Measurements from ENCODE around the gene THEM5. TPM values are rescaled to one million over a fixed set of nuclear protein-coding genes. Genes with fewer than 3 reads are reported as not detected.

THEM5 gene
- total RNA-seq, 2 donors from 2014 or later, result not detected

DNA sequence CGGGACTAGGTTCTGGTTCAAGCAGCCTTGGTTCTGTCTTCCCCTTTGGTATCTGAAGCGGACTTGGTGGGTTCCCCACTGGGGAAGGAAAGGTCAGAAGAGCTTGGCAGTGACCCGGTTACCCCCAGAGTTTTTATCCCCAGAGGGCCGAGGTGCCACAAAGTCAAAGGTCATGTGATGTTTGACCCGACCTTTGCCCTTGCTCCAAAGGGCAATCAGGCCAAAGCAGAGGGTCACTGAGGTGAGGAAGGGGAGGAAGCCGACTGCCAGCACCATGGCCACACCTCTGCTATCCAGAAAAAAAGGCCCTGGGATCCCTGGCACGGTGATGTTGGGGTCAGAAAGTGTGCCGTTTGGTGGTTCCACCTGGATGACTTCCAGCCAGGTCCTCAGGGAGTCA is 52.7 kb downstream of the THEM5 start:
- no peak overlapping the region for H3K4me3 Mint-ChIP-seq
- Histone ChIP-seq H3K4me1 (ENCODE audit: control insufficient read depth, insufficient read depth, low read length) (no peaks in the 10 kb centered on the region), H3K27me3 (ENCODE audit: control insufficient read depth, insufficient read depth, low read length, poor library complexity, severe bottlenecking) (no peaks in the 10 kb centered on the region), H3K4me3 (ENCODE audit: low read length) (no peak overlapping the region), H3K36me3 (ENCODE audit: control insufficient read depth, insufficient read depth, low read length) (no peaks in the 10 kb centered on the region), H3K9ac (ENCODE audit: extremely low read depth, low read length, poor library complexity, severe bottlenecking) (no peak overlapping the region), H3K27ac (ENCODE audit: low read depth, low read length) (no peak overlapping the region), H3K9me3 (ENCODE audit: control insufficient read depth, low read length) (no peaks in the 10 kb centered on the region)
- no peak for DNase-seq
- no peaks in the 10 kb centered on the region for H3K36me3 Mint-ChIP-seq (ENCODE audit: low read depth)
- no peaks in the 10 kb centered on the region for H3K4me1 Mint-ChIP-seq
- no peak overlapping the region for H3K27ac Mint-ChIP-seq
- peaks cover 12% of the 10 kb centered on the region for H3K27me3 Mint-ChIP-seq (ENCODE audit: insufficient read depth)
- TF ChIP-seq, protein P1, sequence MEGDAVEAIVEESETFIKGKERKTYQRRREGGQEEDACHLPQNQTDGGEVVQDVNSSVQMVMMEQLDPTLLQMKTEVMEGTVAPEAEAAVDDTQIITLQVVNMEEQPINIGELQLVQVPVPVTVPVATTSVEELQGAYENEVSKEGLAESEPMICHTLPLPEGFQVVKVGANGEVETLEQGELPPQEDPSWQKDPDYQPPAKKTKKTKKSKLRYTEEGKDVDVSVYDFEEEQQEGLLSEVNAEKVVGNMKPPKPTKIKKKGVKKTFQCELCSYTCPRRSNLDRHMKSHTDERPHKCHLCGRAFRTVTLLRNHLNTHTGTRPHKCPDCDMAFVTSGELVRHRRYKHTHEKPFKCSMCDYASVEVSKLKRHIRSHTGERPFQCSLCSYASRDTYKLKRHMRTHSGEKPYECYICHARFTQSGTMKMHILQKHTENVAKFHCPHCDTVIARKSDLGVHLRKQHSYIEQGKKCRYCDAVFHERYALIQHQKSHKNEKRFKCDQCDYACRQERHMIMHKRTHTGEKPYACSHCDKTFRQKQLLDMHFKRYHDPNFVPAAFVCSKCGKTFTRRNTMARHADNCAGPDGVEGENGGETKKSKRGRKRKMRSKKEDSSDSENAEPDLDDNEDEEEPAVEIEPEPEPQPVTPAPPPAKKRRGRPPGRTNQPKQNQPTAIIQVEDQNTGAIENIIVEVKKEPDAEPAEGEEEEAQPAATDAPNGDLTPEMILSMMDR (conservative IDR thresholded peaks at IDR 0.05), result no peak
- 91 to 92% methylated on average over 4 to 8 of the region's 8 CpGs for WGBS, 2 experiments (ENCODE audit: insufficient coverage in 1 of 2, insufficient read length in 1 of 2)
- H3K9me3 Mint-ChIP-seq, result no peaks in the 10 kb centered on the region

DNA sequence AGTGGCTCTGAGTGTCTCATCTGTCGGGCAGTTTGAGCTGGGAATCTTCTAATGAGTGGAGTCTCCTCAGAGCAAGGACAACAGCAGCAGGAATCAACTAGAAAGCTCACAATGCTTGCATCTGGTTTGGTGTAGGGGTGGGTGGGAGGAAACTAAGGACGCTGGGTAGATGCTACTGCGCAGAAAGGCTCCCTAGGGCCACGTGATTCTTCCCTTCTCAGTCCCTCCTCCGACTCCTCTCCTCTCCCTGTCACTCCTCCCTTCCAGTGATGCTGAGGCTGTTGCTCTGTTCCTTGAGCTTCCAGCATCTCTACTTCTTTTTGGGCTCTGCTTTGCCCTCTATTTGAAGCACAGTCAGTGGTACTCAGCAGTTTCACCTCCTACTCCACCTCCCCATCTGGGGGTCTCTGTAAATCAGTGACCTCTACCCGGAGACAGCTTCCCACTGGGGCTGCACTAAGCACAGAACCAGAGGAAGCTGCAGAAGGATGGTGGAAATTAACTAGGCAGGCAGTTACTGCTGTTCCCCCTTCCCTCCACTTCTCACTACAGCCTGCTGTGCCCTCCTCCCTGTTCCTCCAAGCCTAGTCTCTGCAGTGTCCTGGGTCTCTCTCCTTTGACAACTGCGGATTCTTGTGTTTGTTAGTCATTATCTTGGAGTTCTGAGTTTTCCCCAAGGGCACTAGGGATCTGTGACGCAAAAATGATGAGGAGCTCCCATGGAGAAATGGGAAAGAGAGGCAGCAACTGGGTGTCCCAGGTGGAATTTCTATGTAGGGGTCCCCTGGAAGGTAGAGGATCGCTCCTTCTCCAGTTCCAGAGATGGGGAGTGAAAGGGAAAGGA is 54.1 kb downstream of the THEM5 start:
- WGBS, 2 experiments (ENCODE audit: insufficient coverage in 1 of 2, insufficient read length in 1 of 2), result 52 to 70% methylated on average over 7 to 9 of the region's 9 CpGs
- Mint-ChIP-seq H3K27ac (no peak overlapping the region), H3K36me3 (ENCODE audit: low read depth) (no peaks in the 10 kb centered on the region), H3K4me3 (no peak overlapping the region), H3K4me1 (no peaks in the 10 kb centered on the region), H3K9me3 (no peaks in the 10 kb centered on the region), H3K27me3 (ENCODE audit: insufficient read depth) (peaks cover 12% of the 10 kb centered on the region)
- Histone ChIP-seq H3K36me3 (ENCODE audit: control insufficient read depth, insufficient read depth, low read length) (no peaks in the 10 kb centered on the region), H3K4me1 (ENCODE audit: control insufficient read depth, insufficient read depth, low read length) (no peaks in the 10 kb centered on the region), H3K9me3 (ENCODE audit: control insufficient read depth, low read length) (no peaks in the 10 kb centered on the region), H3K27ac (ENCODE audit: low read depth, low read length) (no peak overlapping the region), H3K9ac (ENCODE audit: extremely low read depth, low read length, poor library complexity, severe bottlenecking) (no peak overlapping the region), H3K27me3 (ENCODE audit: control insufficient read depth, insufficient read depth, low read length, poor library complexity, severe bottlenecking) (no peaks in the 10 kb centered on the region), H3K4me3 (ENCODE audit: low read length) (no peak overlapping the region)
- no peak for DNase-seq
- TF ChIP-seq, protein P1 (conservative IDR thresholded peaks at IDR 0.05), result no peak

DNA sequence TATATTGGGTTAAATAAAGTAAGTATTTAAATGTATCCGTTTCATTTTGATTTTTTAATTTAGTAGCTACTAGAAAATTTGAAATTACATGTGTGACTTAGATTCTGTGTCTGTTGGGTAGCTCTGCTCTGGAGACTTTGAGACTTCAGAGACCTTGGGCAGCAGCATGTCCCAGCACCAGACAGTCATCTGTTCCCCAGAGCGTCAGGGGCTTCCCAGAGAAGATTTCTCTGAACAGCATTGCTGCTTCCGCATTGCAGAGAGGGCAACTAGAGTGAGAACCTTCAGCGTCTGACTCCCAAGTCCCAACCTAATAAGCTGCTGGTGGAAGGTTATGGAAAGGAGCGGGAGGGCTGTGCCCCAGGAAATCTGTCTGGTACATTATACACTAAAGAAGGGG is 54.9 kb downstream of the THEM5 start:
- TF ChIP-seq, protein P1 (conservative IDR thresholded peaks at IDR 0.05), result no peak
- WGBS, 2 experiments (ENCODE audit: insufficient coverage in 1 of 2, insufficient read length in 1 of 2), result 83 to 92% methylated on average over 1 to 5 of the region's 5 CpGs
- H3K4me1 ChIP-seq (ENCODE audit: control insufficient read depth, insufficient read depth, low read length), result no peaks in the 10 kb centered on the region
- H3K27ac Mint-ChIP-seq, result no peak overlapping the region
- H3K9ac ChIP-seq (ENCODE audit: extremely low read depth, low read length, poor library complexity, severe bottlenecking), result no peak overlapping the region
- no peaks in the 10 kb centered on the region for H3K27me3 ChIP-seq (ENCODE audit: control insufficient read depth, insufficient read depth, low read length, poor library complexity, severe bottlenecking)
- H3K36me3 Mint-ChIP-seq (ENCODE audit: low read depth), result no peaks in the 10 kb centered on the region
- H3K4me1 Mint-ChIP-seq, result no peaks in the 10 kb centered on the region
- no peaks in the 10 kb centered on the region for H3K9me3 Mint-ChIP-seq
- H3K27ac ChIP-seq (ENCODE audit: low read depth, low read length), result no peak overlapping the region
- DNase-seq, result no peak
- H3K4me3 ChIP-seq (ENCODE audit: low read length), result no peak overlapping the region
- H3K9me3 ChIP-seq (ENCODE audit: control insufficient read depth, low read length), result no peaks in the 10 kb centered on the region
- peaks cover 6% of the 10 kb centered on the region for H3K27me3 Mint-ChIP-seq (ENCODE audit: insufficient read depth)
- H3K4me3 Mint-ChIP-seq, result no peak overlapping the region
- H3K36me3 ChIP-seq (ENCODE audit: control insufficient read depth, insufficient read depth, low read length), result no peaks in the 10 kb centered on the region

Other genes with a start within 250 kb of the THEM5 start
- gene SNX27, start 241.7 kb downstream of the THEM5 start, total RNA-seq, result 10 to 100 TPM; 41.2 to 47.3 TPM
- gene CELF3, start 136.9 kb downstream of the THEM5 start, total RNA-seq, result under 1 TPM; 0.24 to 0.40 TPM
- not detected for gene RIIAD1, start 132.2 kb downstream of the THEM5 start, total RNA-seq
- 10 to 100 TPM; 86.3 to 98.0 TPM for gene MRPL9, start 90.2 kb downstream of the THEM5 start, total RNA-seq
- gene TDRKH, start 63.2 kb downstream of the THEM5 start, total RNA-seq, result 10 to 100 TPM; 14.9 to 15.0 TPM
- gene LINGO4, start 48.3 kb downstream of the THEM5 start, total RNA-seq, result not detected
- gene RORC, start 21.9 kb downstream of the THEM5 start, total RNA-seq, result not detected
- under 1 TPM; 0.44 to 0.82 TPM for gene C2CD4D, start 13.9 kb downstream of the THEM5 start, total RNA-seq
- 10 to 100 TPM; 12.2 to 14.3 TPM for gene THEM4, start 55.8 kb upstream of the THEM5 start, total RNA-seq
- gene S100A10, start 140.1 kb upstream of the THEM5 start, total RNA-seq, result 100 to 1,000 TPM; 352 to 880 TPM
- gene S100A11, start 183.3 kb upstream of the THEM5 start, total RNA-seq, result 100 to 1,000 TPM; 163 to 248 TPM
- not detected for gene TCHHL1, start 235.4 kb upstream of the THEM5 start, total RNA-seq

Measured in endodermal cell (in vitro differentiated cells).